Measurements from ENCODE around the gene SCUBE1. TPM values are rescaled to one million over a fixed set of nuclear protein-coding genes. Genes with fewer than 3 reads are reported as not detected.
A peak's percentile ranks its signal among the peaks of the same experiment; 100 is the strongest.

The SCUBE1 gene
- total and polyA plus RNA-seq, 2 of the 4 experiments (the other 2 are of a cell fraction), result not detected

DNA sequence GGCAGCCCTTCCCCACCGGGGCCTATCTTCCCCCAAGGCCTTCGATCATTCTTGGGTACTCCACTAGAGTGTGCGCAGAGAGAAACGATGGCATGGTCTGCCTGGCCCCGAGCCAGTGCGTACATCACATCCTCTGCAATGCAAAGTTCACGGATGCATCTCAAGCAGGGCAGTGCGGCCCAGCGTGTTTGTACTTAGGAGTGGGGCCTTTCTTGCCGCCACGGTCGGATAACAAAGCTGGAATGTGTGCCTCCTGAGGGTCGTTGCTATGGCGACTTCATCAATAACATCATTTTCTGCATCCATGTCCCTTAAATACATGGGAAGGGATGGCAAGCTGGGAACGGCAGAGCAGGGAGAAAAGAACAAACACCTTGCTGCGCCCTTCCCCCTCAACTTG is 73.9 kb downstream of the SCUBE1 start:
- ATAC-seq (ENCODE audit: low read depth) (no peak), DNase-seq (no peak)
- no peak overlapping the region for H3K4me3 ChIP-seq (ENCODE audit: insufficient read depth, low read depth, low read length)
- no peaks in the 10 kb centered on the region for H3K36me3 ChIP-seq (ENCODE audit: control insufficient read depth, insufficient read depth, low read length)
- intact Hi-C loops (cut with micrococcal nuclease) (no loop called here), in situ Hi-C loops (cut with MboI; ENCODE audit: low sequenced_read_pairs) (no loop called here), dilution Hi-C loops (cut with HindIII; ENCODE audit: low sequenced_read_pairs, unreplicated experiment) (no loop called here)
- H3K4ac ChIP-seq (ENCODE audit: low read depth, low read length), result no peak overlapping the region
- H3K9me1 ChIP-seq (ENCODE audit: insufficient read depth, low read length), result no peaks in the 10 kb centered on the region
- H3K27me3 ChIP-seq (ENCODE audit: control insufficient read depth, insufficient read depth, low read length), result peaks cover 63% of the 10 kb centered on the region
- no peaks in the 10 kb centered on the region for H3K9me3 ChIP-seq (ENCODE audit: control insufficient read depth, insufficient read depth, low read length)
- no peak overlapping the region for H3K23ac ChIP-seq (ENCODE audit: low read depth, low read length)
- no peak overlapping the region for H4K5ac ChIP-seq (ENCODE audit: low read depth, low read length)
- H2AFZ ChIP-seq (replicated peaks; ENCODE audit: low read length, poor library complexity), result no peak overlapping the region
- H4K8ac ChIP-seq (ENCODE audit: low read depth in 2 of 2, low read length in 2 of 2), result no peak overlapping the region
- H2BK20ac ChIP-seq (ENCODE audit: low read depth, low read length), result no peak overlapping the region
- no peak overlapping the region for H2AK5ac ChIP-seq (ENCODE audit: low read depth, low read length)
- POLR2A ChIA-PET (ENCODE audit: unreplicated experiment), result no interaction called here
- no peak overlapping the region for H3K4me2 ChIP-seq (ENCODE audit: low read depth, low read length)
- TF ChIP-seq RFX5 (IDR thresholded peaks at IDR 0.05; ENCODE audit: low read depth, low read length) (no peak), MAZ (IDR thresholded peaks at IDR 0.05; ENCODE audit: borderline replicate concordance, low read depth, low read length) (no peak), NFE2L2 (IDR thresholded peaks at IDR 0.05; ENCODE audit: low read depth, low read length) (no peak), MAFK (IDR thresholded peaks at IDR 0.05; ENCODE audit: low read depth, low read length) (no peak), RCOR1 (IDR thresholded peaks at IDR 0.05; ENCODE audit: insufficient replicate concordance, low read length) (no peak), FOS (IDR thresholded peaks at IDR 0.05; ENCODE audit: low read depth, low read length) (no peak), SMC3 (IDR thresholded peaks at IDR 0.05; ENCODE audit: low read depth, low read length) (no peak), CEBPB (IDR thresholded peaks at IDR 0.05; ENCODE audit: low read depth, low read length) (no peak), MXI1 (IDR thresholded peaks at IDR 0.05; ENCODE audit: borderline replicate concordance, low read depth, low read length) (no peak), BHLHE40 (IDR thresholded peaks at IDR 0.05; ENCODE audit: low read depth, low read length) (no peak), RAD21 (IDR thresholded peaks at IDR 0.05; ENCODE audit: low read length) (no peak), POLR2A (IDR thresholded peaks at IDR 0.05; ENCODE audit: low read depth, low read length) (no peak)
- TF ChIP-seq, protein P1, sequence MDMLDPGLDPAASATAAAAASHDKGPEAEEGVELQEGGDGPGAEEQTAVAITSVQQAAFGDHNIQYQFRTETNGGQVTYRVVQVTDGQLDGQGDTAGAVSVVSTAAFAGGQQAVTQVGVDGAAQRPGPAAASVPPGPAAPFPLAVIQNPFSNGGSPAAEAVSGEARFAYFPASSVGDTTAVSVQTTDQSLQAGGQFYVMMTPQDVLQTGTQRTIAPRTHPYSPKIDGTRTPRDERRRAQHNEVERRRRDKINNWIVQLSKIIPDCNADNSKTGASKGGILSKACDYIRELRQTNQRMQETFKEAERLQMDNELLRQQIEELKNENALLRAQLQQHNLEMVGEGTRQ (IDR thresholded peaks at IDR 0.05; ENCODE audit: low read depth, low read length), result no peak
- TF ChIP-seq, protein P2, sequence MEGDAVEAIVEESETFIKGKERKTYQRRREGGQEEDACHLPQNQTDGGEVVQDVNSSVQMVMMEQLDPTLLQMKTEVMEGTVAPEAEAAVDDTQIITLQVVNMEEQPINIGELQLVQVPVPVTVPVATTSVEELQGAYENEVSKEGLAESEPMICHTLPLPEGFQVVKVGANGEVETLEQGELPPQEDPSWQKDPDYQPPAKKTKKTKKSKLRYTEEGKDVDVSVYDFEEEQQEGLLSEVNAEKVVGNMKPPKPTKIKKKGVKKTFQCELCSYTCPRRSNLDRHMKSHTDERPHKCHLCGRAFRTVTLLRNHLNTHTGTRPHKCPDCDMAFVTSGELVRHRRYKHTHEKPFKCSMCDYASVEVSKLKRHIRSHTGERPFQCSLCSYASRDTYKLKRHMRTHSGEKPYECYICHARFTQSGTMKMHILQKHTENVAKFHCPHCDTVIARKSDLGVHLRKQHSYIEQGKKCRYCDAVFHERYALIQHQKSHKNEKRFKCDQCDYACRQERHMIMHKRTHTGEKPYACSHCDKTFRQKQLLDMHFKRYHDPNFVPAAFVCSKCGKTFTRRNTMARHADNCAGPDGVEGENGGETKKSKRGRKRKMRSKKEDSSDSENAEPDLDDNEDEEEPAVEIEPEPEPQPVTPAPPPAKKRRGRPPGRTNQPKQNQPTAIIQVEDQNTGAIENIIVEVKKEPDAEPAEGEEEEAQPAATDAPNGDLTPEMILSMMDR (conservative IDR thresholded peaks at IDR 0.05; ENCODE audit: low read depth, low read length), result no peak
- no peaks in the 10 kb centered on the region for H3K79me1 ChIP-seq (ENCODE audit: low read depth in 1 of 2, low read length in 2 of 2)
- no peak overlapping the region for H2BK15ac ChIP-seq (ENCODE audit: low read depth, low read length)
- no peak overlapping the region for H2BK120ac ChIP-seq (ENCODE audit: low read depth, low read length)
- CTCF ChIA-PET, result no interaction called here
- H3K9ac ChIP-seq (ENCODE audit: low read depth, low read length), result no peak overlapping the region
- no TSS peak for BruUV-seq (replicated peaks)
- H4K20me1 ChIP-seq (ENCODE audit: insufficient read depth, low read length), result no peaks in the 10 kb centered on the region
- no peak overlapping the region for H3K27ac ChIP-seq (ENCODE audit: insufficient read depth, low read length)
- peak overlapping the region; percentile 57 for H2AK9ac ChIP-seq (replicated peaks; ENCODE audit: low read depth, low read length, poor library complexity)
- 49% methylated on average over 9 of the region's 16 CpGs; no CpG with 5 or more reads in 1 of the 2 experiments for WGBS, 2 experiments (ENCODE audit: extremely low coverage in 2 of 2, insufficient read length in 1 of 2)
- H3K18ac ChIP-seq (ENCODE audit: low read depth, low read length), result no peak overlapping the region
- peaks cover 7% of the 10 kb centered on the region; the same call in 1 of the 2 replicates for H3K4me1 ChIP-seq (ENCODE audit: control insufficient read depth, insufficient read depth, low read length)
- H4K91ac ChIP-seq (ENCODE audit: insufficient read depth, low read depth, low read length), result no peak overlapping the region
- H2BK5ac ChIP-seq (ENCODE audit: low read depth, low read length, poor library complexity, severe bottlenecking), result no peak overlapping the region
- H3K14ac ChIP-seq (replicated peaks; ENCODE audit: low read depth, low read length), result no peak overlapping the region
- no peak overlapping the region for H3K56ac ChIP-seq (ENCODE audit: extremely low read depth, insufficient read depth, low read length)

All from IMR-90 (cell line).